Thoracic aorta (tissue), 2 donors: ENCODE measurements around the gene COL18A1. TPM values are rescaled to one million over a fixed set of nuclear protein-coding genes. Genes with fewer than 3 reads are reported as not detected.

Experiments
- ATAC-seq: fragments of 150-250 bp; one replicate; pipeline ENCODE4 v1.8.0; 2017; ENCODE audit warnings: low read depth; ENCODE audit not compliant: insufficient number of reproducible peaks, low FRiP score
- DNase-seq: peaks from one replicate; pipeline ENCODE4 v3.0.0-alpha.2; 2020; ENCODE audit warnings: low spot score
- H3K27ac ChIP-seq, 2 donors: fragments of 200-600 bp; sonication (generic); 1 replicate in 1 of 2; 2 replicates in 1 of 2; pipeline ENCODE4 v1.5.1; 2016; ENCODE audit warnings: mild to moderate bottlenecking in 2 of 2, moderate library complexity in 2 of 2
- H3K27me3 ChIP-seq: fragments of 200-600 bp; sonication (generic); replicated peaks from 2 replicates; pipeline ENCODE4 v1.6.0; 2016; ENCODE audit warnings: mild to moderate bottlenecking; ENCODE audit not compliant: insufficient read depth
- H3K36me3 ChIP-seq: fragments of 200-600 bp; sonication (generic); one replicate; pipeline ENCODE4 v1.5.1; 2016
- H3K4me1 ChIP-seq, 2 donors: fragments of 200-600 bp; sonication (generic); 1 replicate in 1 of 2; 2 replicates in 1 of 2; pipeline versions ENCODE4 v1.5.1 to v1.6.0; 2016; ENCODE audit warnings: low read depth in 2 of 2, mild to moderate bottlenecking in 1 of 2; ENCODE audit not compliant: control insufficient read depth in 1 of 2
- H3K4me3 ChIP-seq: fragments of 200-600 bp; sonication (generic); 2 replicates; pipeline ENCODE4 v1.5.1; 2016; ENCODE audit warnings: mild to moderate bottlenecking
- H3K9me3 ChIP-seq: fragments of 200-600 bp; sonication (generic); 2 replicates; pipeline ENCODE4 v1.5.1; 2016
- CTCF ChIP-seq: fragments of 200-600 bp; sonication (generic); IDR thresholded peaks from one replicate; pipeline ENCODE4 v1.5.1; 2019; ENCODE audit warnings: antibody characterized with exemption
- total RNA-seq, 2 donors: library from RNA; depleted of rRNA; stranded (reverse); fragments of >200 nt; gene quantifications; one replicate each; pipeline versions ENCODE4 v1.1.0 to v1.2.3, GENCODE V29; 2016

The COL18A1 gene
- total RNA-seq, 2 donors from 2014 or later, result 507 to 811 TPM

GRCh38 chr21:45521241-45521640 is 116.3 kb downstream of the COL18A1 start:
- ATAC-seq (no peak), DNase-seq (no peak)
- TF ChIP-seq CTCF, result no peak
- no peaks in the 10 kb centered on the region for H3K36me3 ChIP-seq
- H3K4me1 ChIP-seq, result no peaks in the 10 kb centered on the region
- no peaks in the 10 kb centered on the region for H3K27me3 ChIP-seq
- H3K4me3 ChIP-seq, result no peak overlapping the region
- H3K27ac ChIP-seq, result no peak overlapping the region
- peaks cover 32% of the 10 kb centered on the region for H3K9me3 ChIP-seq

GRCh38 chr21:45522381-45522780 is 117.4 kb downstream of the COL18A1 start:
- H3K9me3 ChIP-seq, result peaks cover 32% of the 10 kb centered on the region
- DNase-seq (no peak), ATAC-seq (no peak)

GRCh38 chr21:45522986-45523385 is 118.0 kb downstream of the COL18A1 start:
- no peaks in the 10 kb centered on the region for H3K4me1 ChIP-seq
- no peak for DNase-seq
- no peak for ATAC-seq
- TF ChIP-seq CTCF, result no peak
- no peak overlapping the region for H3K27ac ChIP-seq
- H3K9me3 ChIP-seq, result peaks cover 30% of the 10 kb centered on the region
- H3K27me3 ChIP-seq, result no peaks in the 10 kb centered on the region
- H3K4me3 ChIP-seq, result no peak overlapping the region
- H3K36me3 ChIP-seq, result no peaks in the 10 kb centered on the region

More at GRCh38 chr21:45522381-45522780, 117.4 kb downstream of the COL18A1 start:
- Histone ChIP-seq H3K36me3 (no peaks in the 10 kb centered on the region), H3K4me1 (no peaks in the 10 kb centered on the region), H3K27me3 (no peaks in the 10 kb centered on the region), H3K27ac (no peak overlapping the region), H3K4me3 (no peak overlapping the region)
- TF ChIP-seq CTCF, result no peak

- no peak for DNase-seq
Observed at GRCh38 chr21:45523411-45524101, 118.6 kb downstream of the COL18A1 start.

DNA sequence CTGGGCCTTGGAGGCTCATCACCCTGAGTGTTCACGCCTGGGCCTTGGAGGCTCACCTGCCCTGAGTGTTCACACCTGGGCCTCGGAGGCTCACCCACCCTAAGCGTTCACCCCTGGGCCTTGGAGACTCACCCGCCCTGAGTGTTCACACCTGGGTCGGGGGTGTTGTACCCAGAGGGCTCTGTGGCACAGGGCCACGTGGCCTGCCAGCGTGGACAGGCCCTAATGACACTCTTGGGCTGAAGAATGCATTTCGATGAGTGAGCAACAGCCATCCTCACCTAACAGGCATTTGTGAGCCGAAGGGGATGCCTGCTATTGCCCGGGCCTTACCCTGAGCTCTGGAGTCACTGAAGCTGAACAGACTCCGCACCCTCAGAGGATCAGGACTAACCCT is 119.8 kb downstream of the COL18A1 start:
- DNase-seq (no peak), ATAC-seq (no peak)
- Histone ChIP-seq H3K36me3 (no peaks in the 10 kb centered on the region), H3K4me3 (no peak overlapping the region), H3K27ac (no peak overlapping the region), H3K4me1 (no peaks in the 10 kb centered on the region), H3K9me3 (peaks cover 15% of the 10 kb centered on the region), H3K27me3 (no peaks in the 10 kb centered on the region)
- no peak for TF ChIP-seq CTCF

More at GRCh38 chr21:45523411-45524101, 118.6 kb downstream of the COL18A1 start:
- Histone ChIP-seq H3K9me3 (peaks cover 25% of the 10 kb centered on the region), H3K27me3 (no peaks in the 10 kb centered on the region), H3K4me1 (no peaks in the 10 kb centered on the region), H3K4me3 (no peak overlapping the region), H3K36me3 (no peaks in the 10 kb centered on the region), H3K27ac (no peak overlapping the region)
- no peak for TF ChIP-seq CTCF
- ATAC-seq, result no peak
